ENCODE measurements around the gene EEF1A2.

The EEF1A2 gene

GRCh38 chr20:63449796-63450730 lies 48.8 kb downstream of the EEF1A2 start:
- TF ChIP-seq CTCF (IDR thresholded peaks at IDR 0.05) = no peak
- Histone ChIP-seq H3K27me3 (peaks cover 41% of the 10 kb centered on the region), H3K9me3 (no peaks in the 10 kb centered on the region), H3K4me3 (ENCODE audit: low read depth in 1 of 2, low read length in 1 of 2) (no peak overlapping the region), H3K4me1 (ENCODE audit: control insufficient read depth in 1 of 2, insufficient read depth in 1 of 2, low read depth in 1 of 2, low read length in 1 of 2) (no peaks in the 10 kb centered on the region), H3K36me3 (no peaks in the 10 kb centered on the region), H3K27ac (no peak overlapping the region)

- H3K4me1 ChIP-seq (ENCODE audit: control insufficient read depth in 1 of 2, insufficient read depth in 1 of 2, low read depth in 1 of 2, low read length in 1 of 2) = no peaks in the 10 kb centered on the region
- no peaks in the 10 kb centered on the region for H3K9me3 ChIP-seq
- H3K4me3 ChIP-seq (ENCODE audit: low read depth in 1 of 2, low read length in 1 of 2) = no peak overlapping the region
- no peak overlapping the region for H3K27ac ChIP-seq
- TF ChIP-seq CTCF (IDR thresholded peaks at IDR 0.05) = no peak
- peaks cover 35% of the 10 kb centered on the region for H3K27me3 ChIP-seq
- H3K36me3 ChIP-seq = no peaks in the 10 kb centered on the region
Measured at GRCh38 chr20:63449025-63449424, 49.9 kb downstream of the EEF1A2 start.

- no peak for TF ChIP-seq CTCF (IDR thresholded peaks at IDR 0.05)
- Histone ChIP-seq H3K27ac (no peak overlapping the region), H3K4me3 (ENCODE audit: low read depth in 1 of 2, low read length in 1 of 2) (no peak overlapping the region), H3K9me3 (no peaks in the 10 kb centered on the region), H3K4me1 (ENCODE audit: control insufficient read depth in 1 of 2, insufficient read depth in 1 of 2, low read depth in 1 of 2, low read length in 1 of 2) (no peaks in the 10 kb centered on the region), H3K36me3 (no peaks in the 10 kb centered on the region), H3K27me3 (peaks cover 25% of the 10 kb centered on the region)
Measured at GRCh38 chr20:63448031-63448430, 50.9 kb downstream of the EEF1A2 start.

GRCh38 chr20:63447320-63447719 lies 51.6 kb downstream of the EEF1A2 start:
- Histone ChIP-seq H3K27me3 (peaks cover 19% of the 10 kb centered on the region), H3K4me1 (ENCODE audit: control insufficient read depth in 1 of 2, insufficient read depth in 1 of 2, low read depth in 1 of 2, low read length in 1 of 2) (no peaks in the 10 kb centered on the region), H3K27ac (no peak overlapping the region), H3K36me3 (no peaks in the 10 kb centered on the region), H3K9me3 (no peaks in the 10 kb centered on the region), H3K4me3 (ENCODE audit: low read depth in 1 of 2, low read length in 1 of 2) (no peak overlapping the region)
- TF ChIP-seq CTCF (IDR thresholded peaks at IDR 0.05) = no peak

- H3K9me3 ChIP-seq = no peaks in the 10 kb centered on the region
- H3K4me3 ChIP-seq (ENCODE audit: low read depth in 1 of 2, low read length in 1 of 2) = no peak overlapping the region
- H3K36me3 ChIP-seq = no peaks in the 10 kb centered on the region
- H3K4me1 ChIP-seq (ENCODE audit: control insufficient read depth in 1 of 2, insufficient read depth in 1 of 2, low read depth in 1 of 2, low read length in 1 of 2) = no peaks in the 10 kb centered on the region
- H3K27ac ChIP-seq = no peak overlapping the region
- no peak for TF ChIP-seq CTCF (IDR thresholded peaks at IDR 0.05)
- H3K27me3 ChIP-seq = peaks cover 19% of the 10 kb centered on the region
Measured at GRCh38 chr20:63446216-63447024, 52.5 kb downstream of the EEF1A2 start.
